Urinary bladder (tissue), 4 donors: ENCODE data around the gene GDF10. TPM values are rescaled to one million over a fixed set of nuclear protein-coding genes. Genes with fewer than 3 reads are reported as not detected.

Source experiments
- DNase-seq: peaks from one replicate; pipeline ENCODE4 v3.0.0-alpha.2; 2015; ENCODE audit errors: extremely low spot score
- H3K27ac ChIP-seq: one replicate; pipeline ENCODE4 v1.5.1; 2013; ENCODE audit warnings: low read depth, mild to moderate bottlenecking, moderate library complexity
- H3K36me3 ChIP-seq: one replicate; pipeline ENCODE4 v1.6.1; 2013; ENCODE audit warnings: mild to moderate bottlenecking, moderate library complexity; ENCODE audit not compliant: insufficient read depth
- H3K4me1 ChIP-seq: one replicate; pipeline ENCODE4 v1.6.1; 2013; ENCODE audit warnings: mild to moderate bottlenecking, moderate library complexity; ENCODE audit not compliant: insufficient read depth
- H3K4me3 ChIP-seq: one replicate; pipeline ENCODE4 v1.5.1; 2013; ENCODE audit warnings: low read depth, low read length
- WGBS: extraction: QIAGEN DNeasy Blood & Tissue Kit; methylation state at CpG from one replicate; pipeline ENCODE4 v1.1.7; 2013; 5-methylcytosine and 5-hydroxymethylcytosine counted together
- polyA plus RNA-seq: library from polyadenylated mRNA; stranded (reverse); fragments of 200-250 nt; gene quantifications from one replicate; pipeline ENCODE4 v1.2.3, GENCODE V29; 2013
- total RNA-seq: library from RNA; depleted of rRNA; stranded (reverse); fragments of >200 nt; gene quantifications from one replicate; pipeline ENCODE4 v1.2.3, GENCODE V29; 2014
- donor health status: healthy with polysubstance abuse.
- donor health status: healthy.

GDF10 gene
- total and polyA plus RNA-seq, 2 donors: 1.8 to 7.8 TPM

DNA sequence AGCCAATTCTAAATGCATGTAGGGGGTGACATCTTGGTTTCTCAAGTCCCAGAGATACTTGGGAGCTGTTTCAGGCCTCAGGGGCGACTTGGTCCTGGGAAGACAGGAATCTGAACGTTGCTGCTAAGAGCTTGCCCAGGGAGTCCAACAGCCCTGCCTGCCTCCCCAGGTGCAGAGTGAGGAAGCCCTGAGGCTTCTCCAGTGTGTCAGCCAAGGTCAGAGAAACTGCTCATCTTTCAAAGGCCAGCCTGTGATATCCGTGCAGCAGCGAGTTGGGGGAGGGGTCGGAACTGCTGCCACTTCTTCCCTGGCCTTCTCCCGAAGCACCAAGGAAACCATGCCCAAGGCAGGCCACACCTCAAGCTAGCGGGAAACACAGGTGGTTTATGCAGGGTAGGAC lies 32.0 kb downstream of the GDF10 start:
- WGBS: 79% methylated on average over 7 of the region's 7 CpGs
- DNase-seq: no peak
- Histone ChIP-seq H3K4me1 (no peaks in the 10 kb centered on the region), H3K36me3 (no peaks in the 10 kb centered on the region), H3K4me3 (no peak overlapping the region), H3K27ac (no peak overlapping the region)

DNA sequence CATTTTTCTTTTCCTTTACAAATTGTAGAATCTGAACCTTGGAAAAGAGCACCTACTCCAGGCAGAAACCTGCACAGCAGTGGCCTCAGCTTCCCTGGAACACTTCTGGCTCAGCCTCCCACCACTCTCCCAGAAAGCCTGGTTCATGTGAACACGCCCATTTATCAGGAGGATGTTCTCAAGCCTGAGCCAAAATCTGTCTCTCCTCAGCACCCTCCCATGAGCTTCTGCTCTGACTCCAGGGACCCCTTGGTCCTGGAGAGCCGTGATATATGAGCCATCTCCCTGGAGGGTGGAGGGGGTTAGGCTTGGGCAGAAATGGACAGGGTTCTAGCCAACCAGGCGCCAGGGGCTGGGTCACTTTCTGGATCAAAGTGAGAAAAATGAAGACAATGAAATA lies 32.4 kb downstream of the GDF10 start:
- WGBS: 78% methylated on average over 3 of the region's 3 CpGs
- H3K36me3 ChIP-seq: no peaks in the 10 kb centered on the region
- H3K4me1 ChIP-seq: no peaks in the 10 kb centered on the region
- no peak overlapping the region for H3K4me3 ChIP-seq
- H3K27ac ChIP-seq: no peak overlapping the region
- DNase-seq: no peak

DNA sequence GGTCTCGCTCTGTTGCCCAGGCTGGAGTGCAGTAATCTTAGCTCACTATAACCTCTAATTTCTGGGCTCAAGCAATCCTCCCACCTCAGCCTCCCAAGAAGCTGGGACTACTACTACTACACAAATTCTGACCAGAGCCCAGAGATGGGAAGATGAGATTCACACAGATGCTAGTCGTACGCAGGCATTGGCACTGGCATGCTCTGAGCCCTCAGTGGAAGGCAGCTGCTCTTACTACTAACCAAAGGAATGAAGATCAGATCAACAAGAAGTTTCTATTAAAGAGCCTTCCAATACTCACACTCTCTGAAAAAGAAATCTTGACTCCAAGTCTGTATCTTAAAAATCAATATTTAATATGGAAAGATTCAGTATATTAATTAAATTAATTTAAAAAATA lies 32.9 kb downstream of the GDF10 start:
- WGBS: 56% methylated on average over 3 of the region's 3 CpGs
- no peaks in the 10 kb centered on the region for H3K4me1 ChIP-seq
- H3K4me3 ChIP-seq: no peak overlapping the region
- DNase-seq: no peak
- H3K27ac ChIP-seq: no peak overlapping the region
- H3K36me3 ChIP-seq: no peaks in the 10 kb centered on the region

DNA sequence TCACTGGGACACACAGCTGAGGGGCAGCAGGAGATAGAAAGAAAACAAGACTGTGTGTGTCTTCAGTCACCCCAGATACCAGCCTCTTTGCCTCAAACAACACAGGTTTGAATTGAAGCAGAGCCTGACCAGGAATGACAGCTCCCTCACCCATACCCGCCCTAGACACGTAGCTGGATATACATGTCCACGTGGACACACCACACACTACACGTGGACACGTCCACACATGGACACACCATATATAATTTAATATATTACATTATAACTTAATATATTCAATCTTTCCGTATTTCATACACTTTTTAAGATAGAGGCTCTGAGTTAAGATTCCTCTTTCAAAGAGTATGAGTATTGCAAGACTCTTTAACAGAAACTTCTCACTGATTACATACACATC lies 33.5 kb downstream of the GDF10 start:
- Histone ChIP-seq H3K4me1 (no peaks in the 10 kb centered on the region), H3K4me3 (no peak overlapping the region), H3K36me3 (no peaks in the 10 kb centered on the region), H3K27ac (no peak overlapping the region)
- 91% methylated on average over 6 of the region's 6 CpGs for WGBS
- DNase-seq: no peak

GRCh38 chr10:47334466-47335295 lies 34.7 kb downstream of the GDF10 start:
- Histone ChIP-seq H3K4me1 (no peaks in the 10 kb centered on the region), H3K4me3 (no peak overlapping the region), H3K27ac (no peak overlapping the region), H3K36me3 (no peaks in the 10 kb centered on the region)
- DNase-seq: no peak
- WGBS: 86% methylated on average over 8 of the region's 8 CpGs

DNA sequence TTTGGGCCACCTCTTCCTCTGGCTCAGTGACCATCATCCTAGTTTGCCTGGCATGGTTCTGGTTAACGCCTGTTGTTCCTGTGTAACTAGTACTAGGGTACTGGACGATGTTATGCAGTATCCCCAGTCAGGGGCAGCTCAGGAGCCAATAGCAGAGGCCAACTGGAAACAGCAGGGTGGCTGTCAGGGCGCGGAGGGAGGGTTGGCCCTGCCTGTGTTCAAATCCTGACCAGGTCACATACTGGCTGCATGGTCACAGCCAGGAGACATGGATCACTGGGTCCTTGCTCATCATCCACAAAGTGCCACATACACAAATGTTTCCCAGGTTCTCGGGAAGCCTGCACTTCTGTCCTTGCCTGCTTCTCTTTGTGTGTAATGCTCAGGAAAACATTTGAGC lies 35.9 kb downstream of the GDF10 start:
- no peaks in the 10 kb centered on the region for H3K4me1 ChIP-seq
- H3K36me3 ChIP-seq: no peaks in the 10 kb centered on the region
- no peak for DNase-seq
- no peak overlapping the region for H3K4me3 ChIP-seq
- 94% methylated on average over 5 of the region's 5 CpGs for WGBS
- no peak overlapping the region for H3K27ac ChIP-seq

GRCh38 chr10:47336387-47337134 lies 36.6 kb downstream of the GDF10 start:
- Histone ChIP-seq H3K36me3 (no peaks in the 10 kb centered on the region), H3K27ac (no peak overlapping the region), H3K4me1 (no peaks in the 10 kb centered on the region), H3K4me3 (no peak overlapping the region)
- 54% methylated on average over 15 of the region's 15 CpGs for WGBS
- no peak for DNase-seq

GRCh38 chr10:47337310-47337709 lies 37.3 kb downstream of the GDF10 start:
- DNase-seq: no peak
- H3K36me3 ChIP-seq: no peaks in the 10 kb centered on the region
- H3K27ac ChIP-seq: no peak overlapping the region
- no peak overlapping the region for H3K4me3 ChIP-seq
- 64% methylated on average over 4 of the region's 4 CpGs for WGBS
- no peaks in the 10 kb centered on the region for H3K4me1 ChIP-seq

- no peaks in the 10 kb centered on the region for H3K36me3 ChIP-seq
- H3K27ac ChIP-seq: no peak overlapping the region
- H3K4me3 ChIP-seq: no peak overlapping the region
- no peaks in the 10 kb centered on the region for H3K4me1 ChIP-seq
- no peak for DNase-seq
- 93% methylated on average over 8 of the region's 8 CpGs for WGBS
Measured at GRCh38 chr10:47339186-47339735, 39.3 kb downstream of the GDF10 start.

GRCh38 chr10:47339759-47340607 lies 40.0 kb downstream of the GDF10 start:
- no peak for DNase-seq
- 83% methylated on average over 15 of the region's 15 CpGs for WGBS
- Histone ChIP-seq H3K27ac (no peak overlapping the region), H3K4me1 (no peaks in the 10 kb centered on the region), H3K36me3 (no peaks in the 10 kb centered on the region), H3K4me3 (no peak overlapping the region)

DNA sequence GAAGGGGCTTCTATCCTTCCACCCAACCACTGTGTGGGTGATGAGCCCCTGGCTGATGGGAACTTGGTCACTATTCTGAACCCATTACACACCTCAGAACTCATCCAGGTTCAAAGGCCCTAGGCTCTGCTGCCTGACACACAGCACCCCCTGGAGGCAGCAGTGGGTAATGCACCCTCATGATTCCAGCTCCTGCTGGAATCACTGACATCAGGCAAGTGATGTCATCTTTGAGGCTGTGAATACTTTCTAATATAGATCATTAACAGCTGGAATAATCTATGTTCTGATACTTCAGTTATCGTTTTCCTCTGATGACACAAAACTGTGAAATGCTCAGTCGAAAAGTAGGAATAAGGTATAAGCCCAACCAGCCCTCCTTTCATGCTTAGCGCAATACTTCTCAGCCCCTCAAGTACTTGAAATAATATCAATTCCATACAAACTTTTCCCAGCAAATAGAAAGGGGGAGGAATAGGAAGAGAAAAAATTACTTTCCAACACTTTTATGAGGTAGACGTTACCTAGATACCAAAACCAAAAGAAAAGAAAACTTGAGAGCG lies 40.7 kb downstream of the GDF10 start:
- no peak for DNase-seq
- WGBS: 74% methylated on average over 5 of the region's 5 CpGs

GRCh38 chr10:47344996-47345870 lies 45.2 kb downstream of the GDF10 start:
- Histone ChIP-seq H3K4me1 (no peaks in the 10 kb centered on the region), H3K27ac (no peak overlapping the region), H3K4me3 (no peak overlapping the region), H3K36me3 (no peaks in the 10 kb centered on the region)
- DNase-seq: no peak
- 91% methylated on average over 13 of the region's 13 CpGs for WGBS

More for the DNA sequence above, 40.7 kb downstream of the GDF10 start:
- Histone ChIP-seq H3K4me1 (no peaks in the 10 kb centered on the region), H3K4me3 (no peak overlapping the region), H3K36me3 (no peaks in the 10 kb centered on the region), H3K27ac (no peak overlapping the region)
